Dendritic cell treated with granulocyte-macrophage colony-stimulating factor and Interleukin-4, amounts not matched to agents 40 ng/mL and 50 ng/mL, for 4 days (primary cell): ENCODE measurements around the gene EID3.
"Not testable (repeated sequence)": the region's sequence is repeated elsewhere in the genome, so short reads cannot be mapped to it uniquely, and the experiment has no call there.

Experiments
- H3K27ac Mint-ChIP-seq: one replicate; pipeline ENCODE4 v1.8.0; 2022; ENCODE audit warnings: mild to moderate bottlenecking, mixed read lengths
- H3K27me3 Mint-ChIP-seq: one replicate; pipeline ENCODE4 v1.8.0; 2022; ENCODE audit warnings: mild to moderate bottlenecking, mixed read lengths
- H3K36me3 Mint-ChIP-seq: one replicate; pipeline ENCODE4 v1.8.0; 2022; ENCODE audit warnings: low read depth, mixed read lengths
- H3K4me1 Mint-ChIP-seq: one replicate; pipeline ENCODE4 v1.8.0; 2022; ENCODE audit warnings: low read depth, mixed read lengths
- H3K4me3 Mint-ChIP-seq: one replicate; pipeline ENCODE4 v1.8.0; 2022; ENCODE audit warnings: mild to moderate bottlenecking, moderate library complexity, mixed read lengths
- H3K9me3 Mint-ChIP-seq: one replicate; pipeline ENCODE4 v1.8.0; 2022; ENCODE audit warnings: mixed read lengths
- intact Hi-C: fragments of 100-400 bp; cut with micrococcal nuclease; formaldehyde crosslinking; loops from one replicate; pipeline ENCODE4 v1.15.0; 2022

Gene EID3

GRCh38 chr12:104328790-104329189 is 25.3 kb downstream of the EID3 start:
- Mint-ChIP-seq H3K4me1 (no peaks in the 10 kb centered on the region), H3K27me3 (no peaks in the 10 kb centered on the region), H3K36me3 (peaks cover 84% of the 10 kb centered on the region), H3K9me3 (no peaks in the 10 kb centered on the region), H3K4me3 (no peak overlapping the region), H3K27ac (no peak overlapping the region)
- intact Hi-C loops = no loop called here

GRCh38 chr12:104329707-104330532 is 26.4 kb downstream of the EID3 start:
- no peaks in the 10 kb centered on the region for H3K9me3 Mint-ChIP-seq
- no peak overlapping the region for H3K4me3 Mint-ChIP-seq
- H3K4me1 Mint-ChIP-seq = no peaks in the 10 kb centered on the region
- peaks cover 84% of the 10 kb centered on the region for H3K36me3 Mint-ChIP-seq
- intact Hi-C loops = loop anchor here (5.0 to 10.0 kb wide), 2 partner anchors 245 to 787 kb away; no protein-coding TSS in a partner anchor
- no peaks in the 10 kb centered on the region for H3K27me3 Mint-ChIP-seq
- no peak overlapping the region for H3K27ac Mint-ChIP-seq

GRCh38 chr12:104331376-104331775 is 27.8 kb downstream of the EID3 start:
- H3K4me1 Mint-ChIP-seq = no peaks in the 10 kb centered on the region
- no peaks in the 10 kb centered on the region for H3K9me3 Mint-ChIP-seq
- no peak overlapping the region for H3K4me3 Mint-ChIP-seq
- no peak overlapping the region for H3K27ac Mint-ChIP-seq
- H3K36me3 Mint-ChIP-seq = peaks cover 80% of the 10 kb centered on the region
- intact Hi-C loops = loop anchor here (5.0 to 10.0 kb wide), 2 partner anchors 247 to 786 kb away; no protein-coding TSS in a partner anchor
- no peaks in the 10 kb centered on the region for H3K27me3 Mint-ChIP-seq

- H3K27me3 Mint-ChIP-seq, H3K4me3 Mint-ChIP-seq, H3K9me3 Mint-ChIP-seq, H3K4me1 Mint-ChIP-seq, H3K27ac Mint-ChIP-seq: not testable (repeated sequence)
- intact Hi-C loops = loop anchor here (5.0 to 10.0 kb wide), 2 partner anchors 247 to 785 kb away; no protein-coding TSS in a partner anchor
- H3K36me3 Mint-ChIP-seq = peaks cover 77% of the 10 kb centered on the region
Measured at GRCh38 chr12:104332273-104332672, 28.7 kb downstream of the EID3 start.

GRCh38 chr12:104333692-104334255 is 30.2 kb downstream of the EID3 start:
- intact Hi-C loops = loop anchor here (5.0 to 10.0 kb wide), 2 partner anchors 249 to 784 kb away; no protein-coding TSS in a partner anchor
- H3K9me3 Mint-ChIP-seq = no peaks in the 10 kb centered on the region
- no peak overlapping the region for H3K4me3 Mint-ChIP-seq
- H3K36me3 Mint-ChIP-seq = peaks cover 80% of the 10 kb centered on the region
- no peak overlapping the region for H3K27ac Mint-ChIP-seq
- no peaks in the 10 kb centered on the region for H3K27me3 Mint-ChIP-seq
- no peaks in the 10 kb centered on the region for H3K4me1 Mint-ChIP-seq

GRCh38 chr12:104334581-104334980 is 31.0 kb downstream of the EID3 start:
- no peaks in the 10 kb centered on the region for H3K4me1 Mint-ChIP-seq

GRCh38 chr12:104336115-104336514 is 32.6 kb downstream of the EID3 start:
- no peaks in the 10 kb centered on the region for H3K9me3 Mint-ChIP-seq
- intact Hi-C loops = loop anchor here (10.0 kb wide), 1 partner anchor 251 kb away; no protein-coding TSS in a partner anchor
- H3K27me3 Mint-ChIP-seq = no peaks in the 10 kb centered on the region
- no peak overlapping the region for H3K4me3 Mint-ChIP-seq
- H3K36me3 Mint-ChIP-seq = peaks cover 84% of the 10 kb centered on the region
- no peaks in the 10 kb centered on the region for H3K4me1 Mint-ChIP-seq
- no peak overlapping the region for H3K27ac Mint-ChIP-seq

More at GRCh38 chr12:104334581-104334980, 31.0 kb downstream of the EID3 start:
- H3K9me3 Mint-ChIP-seq = no peaks in the 10 kb centered on the region
- no peak overlapping the region for H3K27ac Mint-ChIP-seq
- intact Hi-C loops = loop anchor here (5.0 to 10.0 kb wide), 2 partner anchors 250 to 783 kb away; no protein-coding TSS in a partner anchor
- no peak overlapping the region for H3K4me3 Mint-ChIP-seq
- H3K27me3 Mint-ChIP-seq = no peaks in the 10 kb centered on the region
- peaks cover 80% of the 10 kb centered on the region for H3K36me3 Mint-ChIP-seq

- Mint-ChIP-seq H3K4me1 (no peaks in the 10 kb centered on the region), H3K27ac (no peak overlapping the region), H3K4me3 (no peak overlapping the region), H3K36me3 (peaks cover 84% of the 10 kb centered on the region), H3K9me3 (no peaks in the 10 kb centered on the region), H3K27me3 (no peaks in the 10 kb centered on the region)
- intact Hi-C loops = loop anchor here (10.0 kb wide), 1 partner anchor 252 kb away; no protein-coding TSS in a partner anchor
Measured at GRCh38 chr12:104337030-104337558, 33.6 kb downstream of the EID3 start.

- Mint-ChIP-seq H3K27ac (no peak overlapping the region), H3K4me1 (peaks cover 5% of the 10 kb centered on the region), H3K9me3 (no peaks in the 10 kb centered on the region), H3K4me3 (no peak overlapping the region), H3K27me3 (no peaks in the 10 kb centered on the region), H3K36me3 (peaks cover 91% of the 10 kb centered on the region)
- intact Hi-C loops = loop anchor here (10.0 kb wide), 1 partner anchor 255 kb away; no protein-coding TSS in a partner anchor
Measured at GRCh38 chr12:104339663-104340062, 36.1 kb downstream of the EID3 start.

GRCh38 chr12:104340177-104340576 is 36.6 kb downstream of the EID3 start:
- no peaks in the 10 kb centered on the region for H3K9me3 Mint-ChIP-seq
- H3K4me1 Mint-ChIP-seq = peaks cover 5% of the 10 kb centered on the region
- no peak overlapping the region for H3K4me3 Mint-ChIP-seq
- H3K36me3 Mint-ChIP-seq = peaks cover 91% of the 10 kb centered on the region
- intact Hi-C loops = no loop called here
- H3K27me3 Mint-ChIP-seq = no peaks in the 10 kb centered on the region
- no peak overlapping the region for H3K27ac Mint-ChIP-seq

GRCh38 chr12:104340925-104341611 is 37.5 kb downstream of the EID3 start:
- intact Hi-C loops = no loop called here
- H3K4me1 Mint-ChIP-seq = peaks cover 5% of the 10 kb centered on the region
- no peaks in the 10 kb centered on the region for H3K9me3 Mint-ChIP-seq
- H3K36me3 Mint-ChIP-seq = peaks cover 93% of the 10 kb centered on the region
- no peak overlapping the region for H3K27ac Mint-ChIP-seq
- no peaks in the 10 kb centered on the region for H3K27me3 Mint-ChIP-seq
- H3K4me3 Mint-ChIP-seq = no peak overlapping the region

- intact Hi-C loops = no loop called here
- H3K9me3 Mint-ChIP-seq = no peaks in the 10 kb centered on the region
- H3K27ac Mint-ChIP-seq = no peak overlapping the region
- no peak overlapping the region for H3K4me3 Mint-ChIP-seq
- H3K36me3 Mint-ChIP-seq = peaks cover 96% of the 10 kb centered on the region
- no peaks in the 10 kb centered on the region for H3K27me3 Mint-ChIP-seq
- H3K4me1 Mint-ChIP-seq = peaks cover 5% of the 10 kb centered on the region
Measured at GRCh38 chr12:104342147-104342546, 38.6 kb downstream of the EID3 start.

GRCh38 chr12:104342635-104343249 is 39.2 kb downstream of the EID3 start:
- Mint-ChIP-seq H3K9me3 (no peaks in the 10 kb centered on the region), H3K36me3 (peaks cover 96% of the 10 kb centered on the region), H3K4me3 (no peak overlapping the region), H3K4me1 (peaks cover 5% of the 10 kb centered on the region), H3K27me3 (no peaks in the 10 kb centered on the region), H3K27ac (no peak overlapping the region)
- intact Hi-C loops = no loop called here
